ENCODE data around the gene MYH15.

The MYH15 gene

GRCh38 chr3:108510496-108510895 lies at the start of gene MYH15:
Gene MYH15 (minus strand): TSS chr3:108510596. CDS start chr3:108510530, 66 bp downstream.
- no peak for DNase-seq (ENCODE audit: low read depth, low spot score)

- no peak for DNase-seq (ENCODE audit: low read depth, low spot score)
These were observed 45.7 kb upstream of the MYH15 start for GRCh38 chr3:108555966-108556581.

- DNase-seq (ENCODE audit: low read depth, low spot score), result no peak
These were observed 44.6 kb upstream of the MYH15 start for GRCh38 chr3:108554913-108555571.

- no peak for DNase-seq (ENCODE audit: low read depth, low spot score)
These were observed 43.8 kb upstream of the MYH15 start for GRCh38 chr3:108554229-108554628.

GRCh38 chr3:108552267-108553159 lies 42.1 kb upstream of the MYH15 start:
- DNase-seq (ENCODE audit: low read depth, low spot score), result no peak

- DNase-seq (ENCODE audit: low read depth, low spot score), result no peak
These were observed 38.5 kb upstream of the MYH15 start for GRCh38 chr3:108548886-108549285.

- no peak for DNase-seq (ENCODE audit: low read depth, low spot score)
These were observed 37.9 kb upstream of the MYH15 start for GRCh38 chr3:108548304-108548703.

GRCh38 chr3:108546692-108547091 lies 36.3 kb upstream of the MYH15 start:
- DNase-seq (ENCODE audit: low read depth, low spot score), result no peak

GRCh38 chr3:108546247-108546646 lies 35.9 kb upstream of the MYH15 start:
- no peak for DNase-seq (ENCODE audit: low read depth, low spot score)

GRCh38 chr3:108538083-108538482 lies 27.7 kb upstream of the MYH15 start:
- DNase-seq (ENCODE audit: low read depth, low spot score), result no peak

- DNase-seq (ENCODE audit: low read depth, low spot score), result no peak
These were observed 18.3 kb upstream of the MYH15 start for GRCh38 chr3:108528459-108529252.

GRCh38 chr3:108527817-108528216 lies 17.4 kb upstream of the MYH15 start:
- no peak for DNase-seq (ENCODE audit: low read depth, low spot score)

- no peak for DNase-seq (ENCODE audit: low read depth, low spot score)
These were observed 16.7 kb upstream of the MYH15 start for GRCh38 chr3:108527109-108527508.

GRCh38 chr3:108525971-108526370 lies 15.6 kb upstream of the MYH15 start:
- no peak for DNase-seq (ENCODE audit: low read depth, low spot score)

- no peak for DNase-seq (ENCODE audit: low read depth, low spot score)
These were observed 14.9 kb upstream of the MYH15 start for GRCh38 chr3:108525256-108525655.

GRCh38 chr3:108524537-108524936 lies 14.1 kb upstream of the MYH15 start:
- no peak for DNase-seq (ENCODE audit: low read depth, low spot score)

GRCh38 chr3:108518895-108519294 lies 8.5 kb upstream of the MYH15 start:
- DNase-seq (ENCODE audit: low read depth, low spot score), result no peak

- DNase-seq (ENCODE audit: low read depth, low spot score), result no peak
These were observed 6.5 kb upstream of the MYH15 start for GRCh38 chr3:108516881-108517280.

GRCh38 chr3:108513961-108514360 lies 3.6 kb upstream of the MYH15 start:
- DNase-seq (ENCODE audit: low read depth, low spot score), result no peak

- no peak for DNase-seq (ENCODE audit: low read depth, low spot score)
These were observed 2.3 kb upstream of the MYH15 start for GRCh38 chr3:108512671-108513070.

GRCh38 chr3:108511490-108511889 lies 1.1 kb upstream of the MYH15 start:
- no peak for DNase-seq (ENCODE audit: low read depth, low spot score)

- DNase-seq (ENCODE audit: low read depth, low spot score), result no peak
These were observed 659 bp upstream of the MYH15 start for GRCh38 chr3:108511055-108511454.

Data from iPS DF 19.7 (cell line).